Measurements from ENCODE around the gene MDH1. TPM values are rescaled to one million over a fixed set of nuclear protein-coding genes. Genes with fewer than 3 reads are reported as not detected.

Gene MDH1
- total RNA-seq, 2 donors from 2014 or later, result 66.1 to 103 TPM

- no peak for DNase-seq (ENCODE audit: low spot score)
- H3K27ac ChIP-seq, result peak overlapping the region; percentile 85 to 92
- no peaks in the 10 kb centered on the region for H3K27me3 ChIP-seq (replicated peaks; ENCODE audit: insufficient read depth)
- no peaks in the 10 kb centered on the region for H3K36me3 ChIP-seq
- H3K4me3 ChIP-seq, result peak overlapping the region; percentile 90
- peaks cover 23 to 35% of the 10 kb centered on the region in 2 donors for H3K4me1 ChIP-seq (ENCODE audit: control insufficient read depth in 1 of 2, low read depth in 2 of 2)
- H3K9me3 ChIP-seq, result no peaks in the 10 kb centered on the region
- no peak for TF ChIP-seq CTCF (IDR thresholded peaks at IDR 0.05)
- no peak for ATAC-seq (ENCODE audit: insufficient number of reproducible peaks, low FRiP score, low read depth)
Observed at GRCh38 chr2:63589148-63589958, 590 bp downstream of the MDH1 start.

- ATAC-seq (ENCODE audit: insufficient number of reproducible peaks, low FRiP score, low read depth) (no peak), DNase-seq (ENCODE audit: low spot score) (no peak)
- Histone ChIP-seq H3K27ac (no peak overlapping the region), H3K4me3 (no peak overlapping the region), H3K27me3 (replicated peaks; ENCODE audit: insufficient read depth) (no peaks in the 10 kb centered on the region), H3K9me3 (no peaks in the 10 kb centered on the region), H3K36me3 (peaks cover 8% of the 10 kb centered on the region), H3K4me1 (ENCODE audit: control insufficient read depth in 1 of 2, low read depth in 2 of 2) (peaks cover 26 to 35% of the 10 kb centered on the region in 2 donors)
- no peak for TF ChIP-seq CTCF (IDR thresholded peaks at IDR 0.05)
Observed at GRCh38 chr2:63590626-63591408, 2.1 kb downstream of the MDH1 start.

- Histone ChIP-seq H3K27ac (no peak overlapping the region), H3K4me1 (ENCODE audit: control insufficient read depth in 1 of 2, low read depth in 2 of 2) (peaks cover 34 to 41% of the 10 kb centered on the region in 2 donors), H3K36me3 (peaks cover 8% of the 10 kb centered on the region), H3K4me3 (no peak overlapping the region), H3K9me3 (no peaks in the 10 kb centered on the region), H3K27me3 (replicated peaks; ENCODE audit: insufficient read depth) (no peaks in the 10 kb centered on the region)
- DNase-seq (ENCODE audit: low spot score) (no peak), ATAC-seq (ENCODE audit: insufficient number of reproducible peaks, low FRiP score, low read depth) (no peak)
- TF ChIP-seq CTCF (IDR thresholded peaks at IDR 0.05), result no peak
Observed at GRCh38 chr2:63591566-63592175, 2.9 kb downstream of the MDH1 start.

GRCh38 chr2:63594660-63595059 lies 5.9 kb downstream of the MDH1 start:
- H3K27me3 ChIP-seq (replicated peaks; ENCODE audit: insufficient read depth), result no peaks in the 10 kb centered on the region
- H3K4me3 ChIP-seq, result no peak overlapping the region
- H3K27ac ChIP-seq, result no peak overlapping the region
- no peaks in the 10 kb centered on the region for H3K9me3 ChIP-seq
- ATAC-seq (ENCODE audit: insufficient number of reproducible peaks, low FRiP score, low read depth), result no peak
- TF ChIP-seq CTCF (IDR thresholded peaks at IDR 0.05), result no peak
- peaks cover 8% of the 10 kb centered on the region for H3K36me3 ChIP-seq
- peaks cover 28% of the 10 kb centered on the region in 2 donors for H3K4me1 ChIP-seq (ENCODE audit: control insufficient read depth in 1 of 2, low read depth in 2 of 2)
- no peak for DNase-seq (ENCODE audit: low spot score)

GRCh38 chr2:63596401-63596883 lies 7.7 kb downstream of the MDH1 start:
- H3K4me1 ChIP-seq (ENCODE audit: control insufficient read depth in 1 of 2, low read depth in 2 of 2), result peaks cover 10 to 15% of the 10 kb centered on the region in 2 donors
- no peak overlapping the region for H3K4me3 ChIP-seq
- no peak overlapping the region for H3K27ac ChIP-seq
- H3K9me3 ChIP-seq, result no peaks in the 10 kb centered on the region
- no peak for ATAC-seq (ENCODE audit: insufficient number of reproducible peaks, low FRiP score, low read depth)
- H3K27me3 ChIP-seq (replicated peaks; ENCODE audit: insufficient read depth), result no peaks in the 10 kb centered on the region
- no peak for TF ChIP-seq CTCF (IDR thresholded peaks at IDR 0.05)
- no peak for DNase-seq (ENCODE audit: low spot score)
- H3K36me3 ChIP-seq, result peaks cover 17% of the 10 kb centered on the region
